ENCODE data around the gene MLPH. TPM values are rescaled to one million over a fixed set of nuclear protein-coding genes. Genes with fewer than 3 reads are reported as not detected.

The MLPH gene
- total and polyA plus RNA-seq, 4 donors: 1.6 to 25.9 (median 22.3) TPM

- WGBS: 94% methylated on average over 8 of the region's 8 CpGs
- no peaks in the 10 kb centered on the region for H3K9me3 ChIP-seq (ENCODE audit: control insufficient read depth in 4 of 4, low read length in 3 of 4)
- H3K4me3 ChIP-seq (ENCODE audit: low read depth in 1 of 3, low read length in 3 of 3): no peak overlapping the region
- H3K9ac ChIP-seq (ENCODE audit: low read depth in 1 of 2, low read length in 2 of 2): no peak overlapping the region
- no peak overlapping the region for H3K27ac ChIP-seq (ENCODE audit: low read depth in 1 of 2, low read length in 2 of 2)
- no peak for DNase-seq (ENCODE audit: low spot score)
- H3K27me3 ChIP-seq (ENCODE audit: control insufficient read depth in 4 of 4, insufficient read depth in 4 of 4, low read length in 3 of 4): no peaks in the 10 kb centered on the region
- H3K36me3 ChIP-seq (ENCODE audit: control insufficient read depth in 4 of 4, insufficient read depth in 3 of 4, low read depth in 1 of 4, low read length in 3 of 4): peaks cover 0 to 5% (median 3%) of the 10 kb centered on the region in 4 donors
- H3K4me1 ChIP-seq (ENCODE audit: control insufficient read depth in 4 of 4, insufficient read depth in 4 of 4, low read length in 3 of 4): peaks cover 6 to 16% (median 10%) of the 10 kb centered on the region in 4 donors
- TF ChIP-seq NR2F2 (IDR thresholded peaks at IDR 0.05): no peak
- no peak for TF ChIP-seq REST (IDR thresholded peaks at IDR 0.05)
- TF ChIP-seq MAX (IDR thresholded peaks at IDR 0.05): no peak
- no peak for TF ChIP-seq JUND (IDR thresholded peaks at IDR 0.05)
- TF ChIP-seq HNF4G (IDR thresholded peaks at IDR 0.05): no peak
- TF ChIP-seq ATF3 (IDR thresholded peaks at IDR 0.05): no peak
Observed at GRCh38 chr2:237535385-237536082, 48.5 kb downstream of the MLPH start.

- Histone ChIP-seq H3K4me1 (ENCODE audit: control insufficient read depth in 4 of 4, insufficient read depth in 4 of 4, low read length in 3 of 4) (peaks cover 8 to 22% (median 15%) of the 10 kb centered on the region in 4 donors), H3K36me3 (ENCODE audit: control insufficient read depth in 4 of 4, insufficient read depth in 3 of 4, low read depth in 1 of 4, low read length in 3 of 4) (peaks cover 0 to 5% (median 2%) of the 10 kb centered on the region in 4 donors), H3K9ac (ENCODE audit: low read depth in 1 of 2, low read length in 2 of 2) (no peak overlapping the region), H3K4me3 (ENCODE audit: low read depth in 1 of 3, low read length in 3 of 3) (no peak overlapping the region), H3K27me3 (ENCODE audit: control insufficient read depth in 4 of 4, insufficient read depth in 4 of 4, low read length in 3 of 4) (no peaks in the 10 kb centered on the region), H3K27ac (ENCODE audit: low read depth in 1 of 2, low read length in 2 of 2) (no peak overlapping the region), H3K9me3 (ENCODE audit: control insufficient read depth in 4 of 4, low read length in 3 of 4) (no peaks in the 10 kb centered on the region)
- 96% methylated on average over 5 of the region's 5 CpGs for WGBS
- no peak for TF ChIP-seq REST (IDR thresholded peaks at IDR 0.05)
- TF ChIP-seq HNF4G (IDR thresholded peaks at IDR 0.05): no peak
- no peak for TF ChIP-seq TAF1 (conservative IDR thresholded peaks at IDR 0.05)
- no peak for TF ChIP-seq GABPA (IDR thresholded peaks at IDR 0.05 in 1 of 2, conservative IDR thresholded peaks at IDR 0.05 in 1 of 2)
- TF ChIP-seq SP1 (IDR thresholded peaks at IDR 0.05): no peak
- TF ChIP-seq MAX (IDR thresholded peaks at IDR 0.05): no peak
- no peak for TF ChIP-seq EGR1 (IDR thresholded peaks at IDR 0.05; ENCODE audit: low read depth in 2 of 2)
- TF ChIP-seq JUND (IDR thresholded peaks at IDR 0.05): no peak
- no peak for TF ChIP-seq CTCF (IDR thresholded peaks at IDR 0.05; ENCODE audit: low read depth, low read length, missing input control)
- TF ChIP-seq YY1 (IDR thresholded peaks at IDR 0.05): no peak
- TF ChIP-seq ZBTB33 (IDR thresholded peaks at IDR 0.05): no peak
- TF ChIP-seq RAD21 (IDR thresholded peaks at IDR 0.05): no peak
- no peak for TF ChIP-seq RXRA (IDR thresholded peaks at IDR 0.05)
- no peak for TF ChIP-seq NR2F2 (IDR thresholded peaks at IDR 0.05)
- DNase-seq (ENCODE audit: low spot score): no peak
Observed at GRCh38 chr2:237536083-237536415, 49.0 kb downstream of the MLPH start.
